OCI-LY1 (cell line): Measurements from ENCODE around the gene EIPR1.
A peak's percentile ranks its signal among the peaks of the same experiment; 100 is the strongest.

ENCODE experiments used
- H2AFZ ChIP-seq: fragments of 200-600 bp; sonication (generic), shearing (Covaris generic); 2 replicates; pipeline ENCODE4 v1.6.0; 2014; ENCODE audit warnings: antibody characterized with exemption, mild to moderate bottlenecking, low read length
- H3F3A ChIP-seq: fragments of 200-600 bp; sonication (generic), shearing (Covaris generic); 2 replicates; pipeline ENCODE4 v1.6.0; 2014; ENCODE audit warnings: mild to moderate bottlenecking, antibody characterized with exemption, low read length, moderate library complexity; ENCODE audit not compliant: insufficient read depth
- H3K27ac ChIP-seq: fragments of 200-600 bp; sonication (generic); 2 replicates; pipeline ENCODE4 v1.5.1; 2014; ENCODE audit warnings: low read length, mixed run types, mild to moderate bottlenecking, low read depth; ENCODE audit not compliant: poor library complexity, severe bottlenecking
- H3K27me3 ChIP-seq: fragments of 200-600 bp; sonication (generic); 2 replicates; pipeline ENCODE4 v1.6.0; 2014; ENCODE audit warnings: antibody characterized with exemption, mild to moderate bottlenecking, low read length, moderate library complexity; ENCODE audit not compliant: insufficient read depth
- H3K36me3 ChIP-seq: fragments of 200-600 bp; sonication (generic); 2 replicates; pipeline ENCODE4 v1.6.1; 2014; ENCODE audit warnings: mild to moderate bottlenecking, antibody characterized with exemption, low read length, moderate library complexity, mixed read lengths; ENCODE audit not compliant: insufficient read depth
- H3K4me1 ChIP-seq: fragments of 200-600 bp; sonication (generic); 2 replicates; pipeline ENCODE4 v1.5.1; 2014; ENCODE audit warnings: mild to moderate bottlenecking, low read length, moderate library complexity; ENCODE audit not compliant: insufficient read depth, severe bottlenecking
- H3K4me2 ChIP-seq: fragments of 200-600 bp; sonication (generic), shearing (Covaris generic); 2 replicates; pipeline ENCODE4 v1.6.1; 2014; ENCODE audit warnings: low read length
- H3K4me3 ChIP-seq: fragments of 200-600 bp; sonication (generic); 2 replicates; pipeline ENCODE4 v1.5.1; 2014; ENCODE audit warnings: low read length, low read depth, mild to moderate bottlenecking, mixed read lengths; ENCODE audit not compliant: poor library complexity, severe bottlenecking
- H3K79me2 ChIP-seq: fragments of 200-600 bp; shearing (Covaris generic); 2 replicates; pipeline ENCODE4 v1.6.1; 2016; ENCODE audit warnings: mixed run types, low read length, mixed read lengths; ENCODE audit not compliant: insufficient read depth
- H3K9ac ChIP-seq: fragments of 200-600 bp; sonication (generic), shearing (Covaris generic); 2 replicates; pipeline ENCODE4 v1.6.1; 2014; ENCODE audit warnings: mild to moderate bottlenecking, low read length, mixed read lengths
- H3K9me2 ChIP-seq: fragments of 200-600 bp; sonication (generic), shearing (Covaris generic); 2 replicates; pipeline ENCODE4 v1.6.1; 2014; ENCODE audit warnings: low read depth, mild to moderate bottlenecking, low read length, mixed read lengths
- H3K9me3 ChIP-seq: fragments of 200-600 bp; shearing (Covaris generic); 2 replicates; pipeline ENCODE4 v1.6.1; 2014; ENCODE audit warnings: low read length, mixed read lengths
- H4K20me1 ChIP-seq: fragments of 200-600 bp; sonication (generic), shearing (Covaris generic); 2 replicates; pipeline ENCODE4 v1.6.0; 2016; ENCODE audit warnings: mild to moderate bottlenecking, low read length; ENCODE audit not compliant: insufficient read depth
- EZH2 ChIP-seq: fragments of 200-600 bp; sonication (generic), shearing (Covaris generic); IDR thresholded peaks from 2 replicates; pipeline ENCODE4 v1.8.0; 2017; ENCODE audit warnings: borderline replicate concordance, mixed run types, mild to moderate bottlenecking, antibody characterized with exemption, low read length, moderate library complexity, mixed read lengths
- TF ChIP-seq, protein P1 (sequence below): fragments of 200-600 bp; sonication (generic), shearing (Covaris generic); IDR thresholded peaks from 2 replicates; pipeline ENCODE4 v1.5.1; 2017; ENCODE audit warnings: mild to moderate bottlenecking, antibody characterized with exemption, low read length, moderate library complexity, mixed read lengths

Gene EIPR1

DNA sequence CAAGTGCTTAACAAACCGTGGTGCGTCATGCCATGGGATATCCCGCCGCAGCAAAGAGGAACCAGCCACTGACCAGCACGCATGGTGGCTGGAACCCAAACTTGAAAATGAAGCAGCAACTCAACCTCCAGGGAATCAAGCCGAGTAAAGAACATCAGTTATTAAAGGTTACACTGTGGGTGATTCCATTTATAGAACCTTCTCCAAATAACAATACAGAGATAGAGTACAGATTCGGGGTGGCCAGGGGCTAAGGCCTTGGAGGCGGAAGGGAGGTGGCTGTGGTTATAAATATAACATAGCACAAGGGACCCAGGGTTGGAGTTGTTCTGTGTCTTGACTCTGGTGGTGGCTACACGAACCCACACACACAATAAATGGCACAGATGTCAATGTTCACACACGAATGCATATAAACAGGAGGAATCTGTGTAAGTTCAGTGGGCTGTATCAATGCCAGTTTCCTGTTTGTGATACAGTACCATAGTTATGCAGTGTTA, 123.1 kb downstream of the EIPR1 start:
- Histone ChIP-seq H3K9me3 (peaks cover 7% of the 10 kb centered on the region), H3K79me2 (no peaks in the 10 kb centered on the region), H3F3A (0 out of 2 replicates have a peak, but pooled peaks cover 3% of the 10 kb centered on the region), H2AFZ (no peak overlapping the region), H3K9me2 (no peaks in the 10 kb centered on the region), H3K4me3 (peak overlapping the region; percentile 17), H3K9ac (peak overlapping the region; percentile 50; the same call in 1 of the 2 replicates), H3K36me3 (peaks cover 44% of the 10 kb centered on the region), H3K4me2 (peak overlapping the region; percentile 48), H3K4me1 (peaks cover 52% of the 10 kb centered on the region), H4K20me1 (no peaks in the 10 kb centered on the region), H3K27ac (peak overlapping the region; percentile 92), H3K27me3 (no peaks in the 10 kb centered on the region)
- TF ChIP-seq EZH2: no peak
- TF ChIP-seq, protein P1, sequence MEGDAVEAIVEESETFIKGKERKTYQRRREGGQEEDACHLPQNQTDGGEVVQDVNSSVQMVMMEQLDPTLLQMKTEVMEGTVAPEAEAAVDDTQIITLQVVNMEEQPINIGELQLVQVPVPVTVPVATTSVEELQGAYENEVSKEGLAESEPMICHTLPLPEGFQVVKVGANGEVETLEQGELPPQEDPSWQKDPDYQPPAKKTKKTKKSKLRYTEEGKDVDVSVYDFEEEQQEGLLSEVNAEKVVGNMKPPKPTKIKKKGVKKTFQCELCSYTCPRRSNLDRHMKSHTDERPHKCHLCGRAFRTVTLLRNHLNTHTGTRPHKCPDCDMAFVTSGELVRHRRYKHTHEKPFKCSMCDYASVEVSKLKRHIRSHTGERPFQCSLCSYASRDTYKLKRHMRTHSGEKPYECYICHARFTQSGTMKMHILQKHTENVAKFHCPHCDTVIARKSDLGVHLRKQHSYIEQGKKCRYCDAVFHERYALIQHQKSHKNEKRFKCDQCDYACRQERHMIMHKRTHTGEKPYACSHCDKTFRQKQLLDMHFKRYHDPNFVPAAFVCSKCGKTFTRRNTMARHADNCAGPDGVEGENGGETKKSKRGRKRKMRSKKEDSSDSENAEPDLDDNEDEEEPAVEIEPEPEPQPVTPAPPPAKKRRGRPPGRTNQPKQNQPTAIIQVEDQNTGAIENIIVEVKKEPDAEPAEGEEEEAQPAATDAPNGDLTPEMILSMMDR: no peak

DNA sequence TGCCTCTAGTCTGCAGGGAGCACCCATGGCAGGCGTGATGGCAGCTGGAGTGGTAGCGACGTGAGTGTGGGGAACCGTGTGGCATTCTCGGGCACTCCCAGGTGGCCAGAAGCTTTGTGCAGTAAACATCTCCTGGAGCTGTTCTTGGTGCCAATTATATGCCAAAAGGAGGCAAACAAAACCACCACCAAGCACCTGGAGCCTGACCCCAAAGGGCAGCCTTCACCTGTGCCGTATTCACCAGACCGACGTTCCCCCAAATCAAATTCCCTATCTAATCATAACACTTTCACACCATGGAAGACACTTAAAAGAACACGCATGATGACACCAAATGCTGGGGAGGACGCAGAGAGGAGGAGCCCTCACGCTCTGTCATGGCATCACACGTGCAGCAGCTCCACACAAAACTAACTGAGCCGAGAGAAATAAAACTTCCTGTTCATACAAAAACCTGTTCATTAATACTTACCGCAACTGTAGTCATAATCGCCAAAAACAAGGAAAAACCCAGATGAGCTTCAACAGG, 123.6 kb downstream of the EIPR1 start:
- Histone ChIP-seq H3K36me3 (peaks cover 49% of the 10 kb centered on the region), H4K20me1 (no peaks in the 10 kb centered on the region), H3K4me1 (peaks cover 52% of the 10 kb centered on the region), H3K9ac (peak overlapping the region; percentile 50; the same call in 1 of the 2 replicates), H3K9me3 (peaks cover 12% of the 10 kb centered on the region), H3K4me3 (peak overlapping the region; percentile 17), H2AFZ (no peak overlapping the region), H3K27me3 (no peaks in the 10 kb centered on the region), H3F3A (no peaks in the 10 kb centered on the region), H3K27ac (peak overlapping the region; percentile 92), H3K4me2 (peak overlapping the region; percentile 48), H3K79me2 (no peaks in the 10 kb centered on the region), H3K9me2 (no peaks in the 10 kb centered on the region)
- TF ChIP-seq EZH2: no peak
- TF ChIP-seq, protein P1: no peak

DNA sequence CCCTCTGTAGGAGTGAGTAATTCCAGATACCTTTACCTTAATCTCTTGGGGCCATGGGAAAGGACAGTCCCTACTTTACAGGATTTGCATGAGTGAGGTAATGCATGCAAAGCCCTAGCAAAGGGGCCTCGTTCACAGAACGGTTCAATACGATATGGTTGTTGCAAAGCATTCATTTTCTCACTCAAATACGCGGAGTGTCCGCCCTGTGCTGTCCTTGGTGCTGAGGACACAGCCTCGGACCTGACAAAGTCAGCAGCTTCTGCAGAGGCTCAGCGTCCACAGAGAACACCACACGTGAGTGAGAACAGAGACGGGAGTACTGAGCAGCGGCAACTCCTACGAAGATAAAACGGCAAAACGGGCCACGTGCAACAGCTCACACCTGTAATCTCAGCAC, 125.7 kb downstream of the EIPR1 start:
- H3K9ac ChIP-seq: no peak overlapping the region
- H3K27ac ChIP-seq: no peak overlapping the region
- H3K27me3 ChIP-seq: no peaks in the 10 kb centered on the region
- no peak overlapping the region for H3K4me2 ChIP-seq
- TF ChIP-seq, protein P1: no peak
- TF ChIP-seq EZH2: no peak
- peaks cover 42% of the 10 kb centered on the region for H3K4me1 ChIP-seq
- H3K36me3 ChIP-seq: peaks cover 55% of the 10 kb centered on the region
- no peaks in the 10 kb centered on the region for H3K79me2 ChIP-seq
- H3K9me3 ChIP-seq: peaks cover 12% of the 10 kb centered on the region
- no peaks in the 10 kb centered on the region for H3K9me2 ChIP-seq
- H4K20me1 ChIP-seq: no peaks in the 10 kb centered on the region
- H3F3A ChIP-seq: no peaks in the 10 kb centered on the region
- no peak overlapping the region for H3K4me3 ChIP-seq
- no peak overlapping the region for H2AFZ ChIP-seq
